ENCODE results near the gene CBX2.

DNA sequence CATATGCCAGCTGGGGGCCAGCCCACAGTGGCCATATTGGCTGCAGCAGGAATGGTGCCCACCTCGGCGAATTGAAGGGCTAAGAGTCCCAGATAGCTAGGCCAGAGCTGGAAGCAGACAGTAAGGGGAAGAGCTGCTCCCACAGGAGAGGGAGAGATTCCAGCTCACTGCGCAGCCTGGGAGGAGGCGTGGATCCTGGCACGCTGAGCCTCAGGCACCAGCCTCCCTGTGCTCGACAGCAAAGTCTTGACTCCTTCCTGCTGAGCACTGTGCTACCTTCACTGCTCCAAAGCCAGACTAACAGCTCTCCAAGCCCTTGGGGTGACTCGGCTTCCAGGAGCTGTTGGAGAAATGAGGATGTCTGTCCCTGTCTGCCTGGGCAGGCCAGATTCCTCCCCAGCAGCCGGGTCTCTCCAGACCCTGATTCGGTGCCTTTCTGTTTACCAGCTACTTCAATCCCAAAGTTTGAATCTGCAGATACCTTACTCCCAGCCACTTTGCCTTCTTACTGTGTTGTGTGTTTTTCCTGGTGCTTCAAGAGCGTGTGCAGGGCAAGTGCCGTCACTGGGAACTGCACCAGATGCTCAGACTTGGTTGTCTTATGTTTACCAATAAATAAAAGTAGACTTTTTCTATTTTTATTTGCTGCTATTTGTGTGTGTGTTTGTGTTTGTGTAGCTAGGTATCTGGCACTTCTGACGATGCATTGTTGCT, 9.1 kb downstream of the CBX2 start:
- TF ChIP-seq, protein P1, sequence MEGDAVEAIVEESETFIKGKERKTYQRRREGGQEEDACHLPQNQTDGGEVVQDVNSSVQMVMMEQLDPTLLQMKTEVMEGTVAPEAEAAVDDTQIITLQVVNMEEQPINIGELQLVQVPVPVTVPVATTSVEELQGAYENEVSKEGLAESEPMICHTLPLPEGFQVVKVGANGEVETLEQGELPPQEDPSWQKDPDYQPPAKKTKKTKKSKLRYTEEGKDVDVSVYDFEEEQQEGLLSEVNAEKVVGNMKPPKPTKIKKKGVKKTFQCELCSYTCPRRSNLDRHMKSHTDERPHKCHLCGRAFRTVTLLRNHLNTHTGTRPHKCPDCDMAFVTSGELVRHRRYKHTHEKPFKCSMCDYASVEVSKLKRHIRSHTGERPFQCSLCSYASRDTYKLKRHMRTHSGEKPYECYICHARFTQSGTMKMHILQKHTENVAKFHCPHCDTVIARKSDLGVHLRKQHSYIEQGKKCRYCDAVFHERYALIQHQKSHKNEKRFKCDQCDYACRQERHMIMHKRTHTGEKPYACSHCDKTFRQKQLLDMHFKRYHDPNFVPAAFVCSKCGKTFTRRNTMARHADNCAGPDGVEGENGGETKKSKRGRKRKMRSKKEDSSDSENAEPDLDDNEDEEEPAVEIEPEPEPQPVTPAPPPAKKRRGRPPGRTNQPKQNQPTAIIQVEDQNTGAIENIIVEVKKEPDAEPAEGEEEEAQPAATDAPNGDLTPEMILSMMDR (IDR thresholded peaks at IDR 0.05 in 2 of 3, conservative IDR thresholded peaks at IDR 0.05 in 1 of 3; ENCODE audit: borderline replicate concordance in 1 of 3, insufficient read depth in 1 of 3, low read depth in 2 of 3, low read length in 2 of 3), result no peak
- TF ChIP-seq, protein P2, sequence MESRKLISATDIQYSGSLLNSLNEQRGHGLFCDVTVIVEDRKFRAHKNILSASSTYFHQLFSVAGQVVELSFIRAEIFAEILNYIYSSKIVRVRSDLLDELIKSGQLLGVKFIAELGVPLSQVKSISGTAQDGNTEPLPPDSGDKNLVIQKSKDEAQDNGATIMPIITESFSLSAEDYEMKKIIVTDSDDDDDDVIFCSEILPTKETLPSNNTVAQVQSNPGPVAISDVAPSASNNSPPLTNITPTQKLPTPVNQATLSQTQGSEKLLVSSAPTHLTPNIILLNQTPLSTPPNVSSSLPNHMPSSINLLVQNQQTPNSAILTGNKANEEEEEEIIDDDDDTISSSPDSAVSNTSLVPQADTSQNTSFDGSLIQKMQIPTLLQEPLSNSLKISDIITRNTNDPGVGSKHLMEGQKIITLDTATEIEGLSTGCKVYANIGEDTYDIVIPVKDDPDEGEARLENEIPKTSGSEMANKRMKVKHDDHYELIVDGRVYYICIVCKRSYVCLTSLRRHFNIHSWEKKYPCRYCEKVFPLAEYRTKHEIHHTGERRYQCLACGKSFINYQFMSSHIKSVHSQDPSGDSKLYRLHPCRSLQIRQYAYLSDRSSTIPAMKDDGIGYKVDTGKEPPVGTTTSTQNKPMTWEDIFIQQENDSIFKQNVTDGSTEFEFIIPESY (IDR thresholded peaks at IDR 0.05; ENCODE audit: extremely low read depth, insufficient replicate concordance, low read length), result no peak
- TF ChIP-seq POLR2A (IDR thresholded peaks at IDR 0.05; ENCODE audit: borderline replicate concordance, extremely low read depth, insufficient read depth, insufficient read length) (no peak), SRF (IDR thresholded peaks at IDR 0.05; ENCODE audit: low read depth) (no peak), RAD21 (IDR thresholded peaks at IDR 0.05; ENCODE audit: low read depth) (no peak), CEBPB (IDR thresholded peaks at IDR 0.05; ENCODE audit: low read depth) (no peak), EZH2 (IDR thresholded peaks at IDR 0.05) (no peak), ZFX (IDR thresholded peaks at IDR 0.05) (no peak), POLR2AphosphoS5 (IDR thresholded peaks at IDR 0.05; ENCODE audit: low read depth, low read length) (no peak), JUND (IDR thresholded peaks at IDR 0.05) (no peak), SP1 (IDR thresholded peaks at IDR 0.05; ENCODE audit: low read depth) (no peak)
- TF ChIP-seq, protein P3, sequence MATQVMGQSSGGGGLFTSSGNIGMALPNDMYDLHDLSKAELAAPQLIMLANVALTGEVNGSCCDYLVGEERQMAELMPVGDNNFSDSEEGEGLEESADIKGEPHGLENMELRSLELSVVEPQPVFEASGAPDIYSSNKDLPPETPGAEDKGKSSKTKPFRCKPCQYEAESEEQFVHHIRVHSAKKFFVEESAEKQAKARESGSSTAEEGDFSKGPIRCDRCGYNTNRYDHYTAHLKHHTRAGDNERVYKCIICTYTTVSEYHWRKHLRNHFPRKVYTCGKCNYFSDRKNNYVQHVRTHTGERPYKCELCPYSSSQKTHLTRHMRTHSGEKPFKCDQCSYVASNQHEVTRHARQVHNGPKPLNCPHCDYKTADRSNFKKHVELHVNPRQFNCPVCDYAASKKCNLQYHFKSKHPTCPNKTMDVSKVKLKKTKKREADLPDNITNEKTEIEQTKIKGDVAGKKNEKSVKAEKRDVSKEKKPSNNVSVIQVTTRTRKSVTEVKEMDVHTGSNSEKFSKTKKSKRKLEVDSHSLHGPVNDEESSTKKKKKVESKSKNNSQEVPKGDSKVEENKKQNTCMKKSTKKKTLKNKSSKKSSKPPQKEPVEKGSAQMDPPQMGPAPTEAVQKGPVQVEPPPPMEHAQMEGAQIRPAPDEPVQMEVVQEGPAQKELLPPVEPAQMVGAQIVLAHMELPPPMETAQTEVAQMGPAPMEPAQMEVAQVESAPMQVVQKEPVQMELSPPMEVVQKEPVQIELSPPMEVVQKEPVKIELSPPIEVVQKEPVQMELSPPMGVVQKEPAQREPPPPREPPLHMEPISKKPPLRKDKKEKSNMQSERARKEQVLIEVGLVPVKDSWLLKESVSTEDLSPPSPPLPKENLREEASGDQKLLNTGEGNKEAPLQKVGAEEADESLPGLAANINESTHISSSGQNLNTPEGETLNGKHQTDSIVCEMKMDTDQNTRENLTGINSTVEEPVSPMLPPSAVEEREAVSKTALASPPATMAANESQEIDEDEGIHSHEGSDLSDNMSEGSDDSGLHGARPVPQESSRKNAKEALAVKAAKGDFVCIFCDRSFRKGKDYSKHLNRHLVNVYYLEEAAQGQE (IDR thresholded peaks at IDR 0.05; ENCODE audit: low read depth), result no peak
- TF ChIP-seq, protein P4, sequence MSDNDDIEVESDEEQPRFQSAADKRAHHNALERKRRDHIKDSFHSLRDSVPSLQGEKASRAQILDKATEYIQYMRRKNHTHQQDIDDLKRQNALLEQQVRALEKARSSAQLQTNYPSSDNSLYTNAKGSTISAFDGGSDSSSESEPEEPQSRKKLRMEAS (IDR thresholded peaks at IDR 0.05), result no peak
